HPDE6-E6E7 (cell line): Measurements from ENCODE around the gene SMIM11.
"Not testable (repeated sequence)": the region's sequence is repeated elsewhere in the genome, so short reads cannot be mapped to it uniquely, and the experiment has no call there.

Source experiments
- DNase-seq: peaks from one replicate; pipeline ENCODE4 v3.0.0; 2011; ENCODE audit warnings: missing footprints; ENCODE audit errors: extremely low spot score

Gene SMIM11

DNA sequence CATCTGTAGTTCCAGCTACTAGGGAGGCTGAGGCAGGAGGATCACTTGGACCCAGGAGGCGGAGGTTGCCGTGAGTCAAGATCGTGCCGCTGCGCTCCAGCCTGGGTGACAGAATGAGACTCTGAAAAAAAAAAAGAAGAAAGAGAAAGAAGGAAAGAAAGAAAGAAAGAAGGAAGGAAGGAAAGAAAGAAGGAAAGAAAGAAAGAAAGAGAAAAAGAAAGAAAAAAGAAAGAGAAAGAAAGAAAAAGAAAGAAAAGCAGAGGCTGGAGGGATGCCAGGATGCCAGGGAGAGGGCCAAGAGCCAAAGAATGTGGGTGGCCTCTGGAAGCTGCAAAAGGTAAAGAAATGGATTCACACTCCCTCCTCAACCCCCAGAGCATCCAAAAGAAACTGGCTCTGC lies 19.7 kb upstream of the SMIM11 start:
- no peak for DNase-seq

DNA sequence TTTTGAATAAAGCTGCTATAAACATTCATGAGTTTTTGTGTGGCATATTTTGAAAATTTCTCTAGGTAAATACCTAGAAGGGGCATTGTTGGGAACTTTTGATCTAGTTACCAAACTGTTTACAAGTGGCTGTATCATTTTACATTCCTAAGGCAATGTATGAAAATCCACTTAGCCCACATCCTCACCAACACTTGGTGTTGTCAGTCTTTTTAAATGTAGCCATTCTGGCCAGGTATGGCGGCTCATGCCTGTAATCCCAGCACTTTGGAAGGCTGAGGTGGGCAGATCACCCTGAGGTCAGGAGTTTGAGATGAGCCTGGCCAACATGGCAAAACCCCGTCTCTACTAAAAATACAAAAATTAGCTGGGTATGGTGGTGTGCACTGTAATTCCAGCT lies 17.4 kb upstream of the SMIM11 start:
- no peak for DNase-seq

DNA sequence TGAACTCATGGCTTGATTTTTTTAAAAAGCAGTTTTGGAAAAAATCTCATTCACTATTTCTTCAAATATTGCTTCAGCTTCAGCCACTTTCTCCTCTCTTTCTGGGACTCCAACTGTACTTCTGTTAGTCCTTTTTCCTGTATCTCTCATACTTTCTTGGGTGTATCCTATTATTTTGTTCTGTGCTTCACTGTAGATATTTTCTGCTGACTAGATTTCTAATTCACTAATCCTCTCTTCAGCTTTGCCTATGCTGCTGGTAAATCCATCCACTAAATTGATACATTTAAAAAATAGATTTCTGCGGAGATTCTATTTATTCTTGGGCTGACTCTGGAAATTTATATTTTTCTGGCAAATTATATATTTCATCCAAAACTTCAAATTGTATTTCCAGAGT lies 16.4 kb upstream of the SMIM11 start:
- no peak for DNase-seq

DNA sequence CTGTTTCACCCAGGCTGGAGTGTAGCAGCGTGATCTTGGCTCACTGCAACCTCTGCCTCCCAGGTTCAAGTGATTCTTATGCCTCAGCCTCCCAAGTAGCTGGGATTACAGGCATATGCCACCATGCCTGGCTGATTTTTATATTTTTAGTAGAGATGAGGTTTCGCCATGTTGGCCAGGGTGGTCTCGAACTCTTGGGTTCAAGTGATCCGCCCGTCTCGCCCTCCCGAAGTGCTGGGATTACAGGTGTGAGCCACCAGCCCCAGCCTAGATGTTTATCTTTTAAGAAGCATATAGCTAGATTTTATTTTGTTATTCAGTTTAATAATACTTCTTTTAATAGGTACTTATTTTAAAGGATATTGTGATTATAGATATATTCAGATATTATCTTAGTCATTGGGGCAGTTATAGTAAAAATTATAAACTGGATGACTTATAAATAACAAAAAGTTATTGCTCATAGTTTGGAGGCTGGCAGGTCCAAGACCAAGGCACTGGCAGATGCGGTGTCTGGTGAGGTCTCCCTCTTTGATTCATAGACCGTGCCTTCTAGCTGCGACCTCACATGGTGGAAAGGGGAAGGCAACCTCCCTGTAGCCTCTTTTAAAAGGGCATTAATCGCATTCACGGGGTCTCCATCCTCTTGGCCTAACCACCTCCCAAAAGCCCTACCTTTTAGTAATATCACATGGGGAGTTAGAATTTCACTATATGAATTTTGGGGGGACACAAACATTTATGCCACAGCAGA lies 14.6 kb upstream of the SMIM11 start:
- DNase-seq, result no peak

DNA sequence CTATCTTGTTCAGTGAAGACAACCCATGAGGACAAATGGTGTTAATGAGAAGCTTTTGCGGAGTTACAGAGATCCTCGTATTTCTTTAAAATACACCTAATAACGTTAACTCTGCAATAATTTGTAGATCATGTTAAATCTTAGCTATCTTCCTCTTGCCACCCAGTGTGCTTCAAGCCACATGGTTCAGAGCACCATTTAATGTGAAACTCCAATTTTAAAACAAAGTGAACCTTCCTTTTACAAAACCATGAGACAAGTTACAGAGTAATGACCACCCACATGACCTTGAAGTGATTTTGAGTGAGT lies 13.2 kb upstream of the SMIM11 start:
- DNase-seq, result no peak

DNA sequence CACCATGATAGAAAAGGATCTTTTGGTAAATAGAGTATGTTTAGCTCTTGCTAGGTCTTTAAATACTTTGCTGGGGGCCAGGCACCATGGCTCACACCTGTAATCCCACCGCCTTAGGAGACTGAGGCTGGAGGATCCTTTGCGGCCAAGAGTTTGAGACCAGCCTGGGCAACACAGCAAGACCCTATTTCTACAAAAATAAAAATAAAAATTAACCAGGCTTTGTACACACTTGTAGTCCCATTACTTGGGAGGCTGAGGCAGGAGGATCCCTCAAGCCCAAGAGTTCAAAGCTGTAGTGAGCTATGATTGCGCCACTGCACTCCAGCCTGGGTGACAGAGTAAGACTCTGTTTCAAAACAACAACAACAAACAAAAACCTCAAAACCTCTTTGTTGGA lies 12.6 kb upstream of the SMIM11 start:
- DNase-seq, result no peak

DNA sequence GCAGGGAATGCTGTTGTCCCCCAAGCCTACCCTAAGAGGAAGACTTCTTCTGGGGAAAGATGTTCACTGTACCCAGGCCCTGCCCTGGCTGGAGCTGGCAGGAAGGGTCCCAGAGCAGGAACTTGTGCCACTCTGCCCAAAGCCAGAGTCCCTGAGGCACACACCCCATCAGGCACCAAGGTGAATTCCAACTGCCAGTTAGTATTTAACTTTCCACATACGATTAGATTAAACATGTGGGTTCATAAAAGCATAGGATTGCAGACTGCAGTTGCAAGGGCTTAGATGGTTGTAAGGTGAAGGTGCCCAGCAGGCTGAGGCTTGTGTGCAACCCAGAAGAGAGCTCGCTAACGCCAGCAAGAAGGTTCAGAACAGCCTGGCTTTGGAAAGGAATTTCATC lies 11.6 kb upstream of the SMIM11 start, which contains the start of gene KCNE2:
Gene KCNE2, plus strand, starts transcription at position 274 of the 400 bp plus-strand sequence. CDS start 6,473 bp downstream, outside the sequence.
- DNase-seq, result no peak

DNA sequence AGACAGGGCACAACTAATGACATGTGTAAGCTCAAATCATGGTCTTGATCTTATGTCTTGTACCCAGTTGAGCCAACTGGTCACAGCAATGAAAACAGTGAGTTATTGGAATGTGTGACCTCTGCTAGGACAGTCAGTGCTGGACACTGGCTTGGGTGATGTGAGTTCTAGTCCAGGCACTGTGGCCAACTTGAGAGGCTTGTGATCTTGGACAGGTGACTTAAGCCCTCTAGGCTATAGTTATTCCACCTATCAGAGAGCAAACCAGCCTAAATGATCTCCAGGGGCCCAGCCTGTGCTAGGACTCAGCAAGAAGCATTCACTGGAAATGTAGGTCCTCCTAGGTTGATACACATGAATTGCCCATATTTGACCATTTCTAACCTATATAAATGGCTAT lies 10.4 kb upstream of the SMIM11 start:
- DNase-seq, result no peak

DNA sequence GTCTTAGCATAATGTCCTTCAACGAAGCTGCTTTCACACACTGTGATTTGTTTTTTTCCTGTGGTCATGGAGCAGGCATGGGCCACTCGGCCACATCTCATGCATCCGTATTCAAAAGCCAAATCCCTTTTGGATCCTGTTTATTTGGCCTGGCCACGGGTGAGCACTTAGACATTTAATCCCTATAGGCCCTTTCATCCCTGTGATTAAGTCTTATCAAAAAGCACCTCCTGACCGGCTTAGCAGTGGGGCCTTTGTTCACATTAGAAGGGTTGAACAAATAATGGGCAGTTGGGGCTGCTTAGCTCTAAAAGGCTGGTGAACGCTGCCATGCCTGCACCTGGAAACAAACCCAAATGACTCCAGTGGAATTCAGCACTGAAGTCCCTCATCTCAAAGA lies 9.5 kb upstream of the SMIM11 start:
- no peak for DNase-seq

DNA sequence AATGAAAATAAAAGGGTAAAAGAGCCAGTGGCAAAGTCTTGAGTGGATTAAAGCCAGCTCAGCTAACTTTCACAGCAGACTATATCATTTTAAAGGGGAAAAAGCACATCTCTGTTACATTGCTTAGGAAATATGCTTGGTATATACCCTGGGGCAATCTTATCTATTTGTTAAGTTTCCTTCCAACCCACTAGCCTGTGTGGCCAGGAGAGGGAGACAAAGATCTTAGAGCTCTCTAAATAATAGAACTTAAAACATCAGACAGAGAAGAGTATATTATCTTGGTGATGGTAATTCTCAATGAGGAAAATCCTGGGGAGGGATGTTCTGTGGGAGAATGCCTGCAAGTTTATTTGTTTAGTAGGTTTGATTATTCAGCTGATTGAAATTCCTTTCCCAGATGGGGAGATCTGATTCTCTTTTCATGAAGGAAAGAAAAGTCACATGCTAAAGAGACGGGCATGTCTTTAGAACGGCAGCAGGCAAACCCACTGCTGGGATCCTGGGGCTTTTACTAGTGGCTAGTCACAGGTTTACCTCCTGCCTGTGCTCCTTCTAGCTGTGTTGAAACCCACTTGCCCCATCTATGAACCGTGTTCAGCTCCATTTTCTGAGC lies 7.9 kb upstream of the SMIM11 start:
- DNase-seq, result peak; percentile 43

DNA sequence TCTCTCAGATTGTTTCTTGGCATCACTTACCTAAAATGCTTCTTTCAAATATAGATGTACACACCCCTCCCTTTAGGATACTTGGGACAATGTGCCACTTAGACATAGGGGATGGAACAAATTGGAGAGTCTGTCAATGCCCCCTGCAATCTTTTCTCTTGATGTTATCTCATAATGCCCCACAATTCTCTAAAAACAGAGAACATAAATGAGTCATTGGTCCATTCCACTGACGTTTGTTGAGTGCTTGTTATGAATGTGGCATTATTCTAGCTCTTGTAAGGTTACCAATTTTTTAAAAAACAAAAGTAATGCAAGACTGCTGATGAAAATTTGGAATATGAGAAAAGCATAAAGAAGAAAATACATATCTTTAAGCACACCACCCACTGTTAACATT lies 5.6 kb upstream of the SMIM11 start:
- no peak for DNase-seq

DNA sequence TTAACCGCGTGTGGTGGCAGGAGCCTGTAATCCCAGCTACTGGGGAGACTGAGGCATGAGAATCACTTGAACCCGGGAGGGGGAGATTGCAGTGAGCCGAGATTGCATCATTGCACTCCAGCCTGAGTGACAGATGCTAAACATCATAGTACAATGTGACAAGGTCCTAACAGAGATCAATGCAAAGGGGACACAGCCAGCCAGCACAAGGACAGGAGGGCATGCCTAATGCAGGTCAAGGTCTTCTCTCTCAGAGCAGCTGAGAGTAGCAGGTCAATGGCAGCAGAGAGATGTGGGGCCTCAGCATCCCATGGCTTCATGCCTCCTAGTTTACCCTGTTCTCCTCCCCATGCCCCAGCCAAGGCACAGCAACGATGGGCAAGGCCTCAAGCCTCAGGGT lies 3.0 kb upstream of the SMIM11 start:
- no peak for DNase-seq

DNA sequence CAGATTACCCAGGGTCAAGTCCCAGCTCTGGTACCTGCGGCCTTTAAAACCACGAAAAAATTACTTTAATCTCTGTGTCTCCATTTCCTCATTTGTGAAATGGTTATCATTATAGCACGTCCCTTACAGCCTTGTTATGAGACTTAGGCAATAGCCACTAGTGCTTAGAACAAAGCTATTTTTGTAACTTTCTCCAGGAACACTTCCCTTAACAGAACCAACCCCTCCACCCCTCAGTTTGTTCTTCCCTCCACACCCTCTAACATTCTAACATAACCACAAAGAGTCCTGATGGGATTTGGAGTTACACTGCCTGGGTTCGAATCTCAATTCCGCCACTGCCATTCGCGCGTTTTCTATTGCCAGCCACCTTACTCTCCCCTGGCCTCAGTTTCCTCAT lies 845 bp upstream of the SMIM11 start:
- DNase-seq, result not testable (repeated sequence)

DNA sequence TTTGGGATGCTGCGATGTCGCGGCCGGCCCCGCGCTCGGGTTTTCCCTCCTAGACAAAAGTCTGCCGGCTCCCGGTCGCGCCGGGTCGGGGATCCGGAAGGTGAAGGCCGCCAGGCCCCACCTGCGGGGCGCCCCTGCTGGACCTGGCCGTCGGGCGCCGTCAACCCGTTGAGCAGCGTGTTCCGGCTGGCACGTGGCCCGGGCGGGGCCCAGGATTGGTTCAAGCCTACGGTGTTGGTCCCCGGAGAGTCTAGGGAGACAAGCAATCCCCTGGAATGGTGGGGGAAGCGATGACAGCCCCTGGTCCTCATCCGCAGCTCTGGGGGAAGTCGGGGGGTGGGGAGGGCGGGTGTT lies 289 bp downstream of the SMIM11 start:
- not testable (repeated sequence) for DNase-seq

DNA sequence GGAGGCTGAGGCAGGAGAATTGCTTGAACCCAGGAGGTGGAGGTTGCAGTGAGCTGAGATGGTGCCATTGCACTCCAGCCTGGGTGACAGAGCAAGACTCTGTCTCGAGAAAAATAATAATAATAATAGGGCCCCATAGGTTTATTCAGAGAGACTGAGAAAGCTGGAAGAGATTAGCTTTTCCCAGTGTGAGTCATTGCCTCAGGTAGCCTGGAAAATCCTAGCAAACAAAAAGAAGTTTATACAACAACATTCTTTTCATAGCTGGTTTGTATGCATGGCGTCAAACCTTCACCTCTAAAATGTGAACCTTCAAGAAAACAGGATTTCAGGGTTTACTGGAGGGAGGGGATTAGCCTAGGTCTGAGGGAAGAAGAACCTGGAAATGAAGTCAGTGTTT lies 7.8 kb downstream of the SMIM11 start:
- DNase-seq, result not testable (repeated sequence)

DNA sequence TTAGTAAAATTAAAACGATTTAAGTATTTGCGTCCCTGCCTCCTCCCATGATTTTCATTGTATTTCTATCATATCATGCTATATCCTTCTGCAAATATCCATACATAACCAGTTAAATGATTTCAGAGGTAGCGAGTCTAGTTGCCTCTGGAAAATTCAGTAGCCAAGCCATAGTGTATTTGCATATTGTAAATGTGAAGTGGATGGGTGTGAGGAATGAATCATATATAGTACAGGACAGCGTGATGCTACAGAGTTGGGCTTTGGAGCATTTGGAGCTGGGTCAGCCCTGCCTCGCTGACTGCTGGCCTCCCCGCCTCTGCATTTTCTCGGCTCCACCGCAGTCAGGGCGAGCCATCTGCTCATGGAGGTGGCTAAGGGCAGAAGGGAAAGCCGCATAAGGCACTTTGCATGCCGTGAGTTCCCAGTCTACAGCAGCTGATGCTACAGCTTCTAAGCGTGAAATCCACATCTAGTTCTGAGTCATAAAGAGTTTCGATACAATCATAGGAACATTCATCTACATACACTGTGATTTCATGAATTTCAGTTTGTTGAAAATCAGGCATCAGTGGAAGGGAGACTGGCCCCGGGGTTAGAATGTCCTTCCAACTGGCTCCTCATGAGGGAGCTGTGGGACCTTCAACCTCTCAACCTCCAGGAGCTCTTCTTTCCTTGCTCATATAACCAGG lies 8.6 kb downstream of the SMIM11 start:
- not testable (repeated sequence) for DNase-seq

DNA sequence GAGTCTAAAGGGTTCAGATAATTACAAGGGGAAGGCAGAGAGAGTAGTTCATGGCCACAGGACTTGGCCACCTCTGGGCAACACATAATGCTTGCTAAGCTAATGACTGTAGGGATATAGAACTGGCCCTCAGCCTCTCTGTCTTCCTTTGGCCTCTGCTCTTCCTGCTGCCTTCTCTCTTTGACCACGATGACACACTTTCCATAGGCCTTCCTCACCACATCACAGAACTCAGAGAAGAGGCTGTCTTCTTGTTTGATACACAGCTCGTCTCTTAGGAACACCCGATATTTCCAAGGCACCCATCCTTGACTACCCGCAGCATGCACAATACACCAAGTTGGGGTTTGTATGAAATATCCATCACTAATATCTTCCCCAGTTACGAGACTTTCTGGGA lies 25.2 kb downstream of the SMIM11 start:
- DNase-seq, result not testable (repeated sequence)

DNA sequence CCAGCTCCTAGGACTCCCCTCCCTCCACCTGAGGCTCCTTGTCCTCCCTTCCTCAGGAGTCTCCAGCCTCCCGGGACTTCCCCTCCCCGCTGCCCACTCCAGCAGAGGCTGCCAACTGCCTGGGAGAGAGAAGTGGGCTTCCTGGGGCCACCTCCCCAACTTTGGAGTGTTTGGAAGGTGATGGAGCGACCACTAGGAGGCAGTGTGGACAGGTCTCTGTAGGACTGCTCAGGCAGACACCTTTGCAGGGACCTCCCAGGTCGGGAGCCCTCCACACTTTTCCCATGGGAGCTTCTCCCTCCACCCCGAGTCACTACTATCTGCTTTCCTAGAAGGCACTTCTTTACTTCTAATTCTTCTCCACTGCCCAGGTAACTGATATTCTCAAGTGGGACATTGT lies 29.4 kb downstream of the SMIM11 start:
- not testable (repeated sequence) for DNase-seq

DNA sequence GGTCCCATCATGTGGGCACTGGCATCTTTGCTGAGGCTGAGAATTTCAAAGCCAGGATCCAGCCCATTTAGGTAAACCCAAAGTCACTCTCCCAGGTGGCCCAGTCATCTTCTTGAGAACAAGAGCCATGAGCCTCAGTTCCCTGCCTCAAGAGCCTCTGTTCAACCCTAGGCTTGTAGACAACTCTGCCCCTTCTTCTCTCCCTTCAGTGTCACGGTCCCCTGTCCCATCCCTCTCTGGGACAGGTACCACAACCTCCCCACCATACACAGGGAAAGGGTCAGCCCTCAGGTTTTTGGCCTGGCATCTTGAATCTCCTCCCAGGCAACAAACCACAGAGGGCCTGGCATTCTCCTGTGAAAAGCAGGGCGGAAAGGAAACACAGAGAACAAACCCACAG lies 30.4 kb downstream of the SMIM11 start:
- not testable (repeated sequence) for DNase-seq

DNA sequence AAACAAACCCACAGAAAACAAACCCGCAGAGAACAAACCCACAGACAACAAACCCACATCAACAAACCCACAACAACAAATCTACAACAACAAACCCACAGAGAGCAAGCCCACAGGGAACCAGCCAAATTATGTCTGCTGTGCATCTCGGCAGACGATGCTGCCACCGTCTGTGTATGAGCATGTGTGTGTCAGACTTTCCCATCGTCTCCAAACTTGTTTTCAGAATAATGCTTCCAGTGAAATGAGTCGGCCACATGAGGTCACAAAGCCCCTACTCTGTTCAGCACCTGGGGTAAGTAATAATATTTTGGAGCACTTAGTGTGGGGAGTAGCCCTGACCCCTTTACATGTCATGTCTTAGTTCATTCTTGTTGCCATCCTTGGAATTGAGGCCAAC lies 30.8 kb downstream of the SMIM11 start:
- DNase-seq, result not testable (repeated sequence)

DNA sequence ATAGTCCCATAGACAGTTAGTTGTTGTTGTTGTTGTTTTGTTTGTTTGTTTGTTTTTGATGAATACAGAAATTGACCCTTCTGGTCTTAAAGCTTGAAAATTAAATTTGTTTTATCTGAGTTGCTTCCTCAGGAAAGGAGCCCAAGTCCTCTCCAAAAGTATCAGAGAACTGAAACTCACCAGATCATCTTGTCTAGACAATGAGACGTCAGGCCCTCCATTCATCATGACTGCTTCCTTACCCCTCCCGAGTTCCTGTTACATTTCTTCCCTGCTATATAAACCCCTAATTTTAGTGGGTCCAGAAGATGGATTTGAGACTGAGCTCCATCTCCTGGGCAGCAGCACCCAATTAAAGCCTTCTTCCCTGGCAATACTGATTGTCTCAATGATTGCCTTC lies 31.4 kb downstream of the SMIM11 start:
- DNase-seq, result not testable (repeated sequence)

DNA sequence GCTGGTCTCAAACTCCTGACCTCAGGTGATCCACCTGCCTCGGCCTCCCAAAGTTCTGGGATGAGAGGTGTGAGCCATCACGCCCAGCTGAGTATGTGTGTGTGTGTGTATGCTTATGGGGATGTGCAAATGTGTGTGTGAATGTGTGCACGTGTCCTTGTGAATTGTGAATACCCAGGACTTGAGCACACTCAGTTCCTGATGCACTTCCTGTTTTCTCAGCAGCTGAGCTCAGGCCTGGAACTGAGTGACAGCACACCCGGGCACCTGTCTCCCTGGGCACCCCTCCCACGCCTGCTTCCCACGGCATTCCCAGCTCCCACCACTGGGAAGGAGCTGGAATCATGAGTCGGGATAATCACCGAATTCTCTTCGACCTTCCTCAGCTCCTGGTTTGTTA lies 32.0 kb downstream of the SMIM11 start:
- not testable (repeated sequence) for DNase-seq

DNA sequence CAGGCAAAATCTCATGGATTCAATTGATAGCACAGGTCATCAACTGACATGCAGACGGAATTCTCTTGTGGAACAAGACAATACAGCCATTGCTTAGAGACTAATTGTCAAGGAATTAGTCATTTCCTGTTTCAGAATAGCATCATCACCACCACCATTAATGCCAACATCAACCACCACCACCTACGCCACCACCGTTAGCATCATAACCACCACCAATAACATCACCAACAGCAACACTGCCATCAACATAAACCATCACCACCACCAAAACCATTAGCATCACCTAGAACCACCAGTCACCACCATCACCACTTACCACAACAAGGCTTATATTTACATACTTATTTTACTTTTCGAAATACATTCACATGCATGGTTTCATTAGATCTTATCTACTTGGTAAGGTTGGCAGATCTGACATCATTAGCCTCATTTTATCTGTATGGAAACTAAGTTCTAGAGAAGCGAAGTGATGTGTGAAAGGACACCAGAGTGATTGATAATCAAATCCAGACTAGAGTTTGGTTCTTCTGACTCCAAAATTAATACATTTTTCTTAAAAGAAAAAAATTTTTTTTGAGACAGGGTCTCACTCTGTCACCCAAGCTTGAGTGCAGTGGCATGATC lies 42.3 kb downstream of the SMIM11 start:
- DNase-seq, result not testable (repeated sequence)
